Esophagus squamous epithelium (tissue), 5 donors: ENCODE measurements around the gene PLEKHG3. TPM values are rescaled to one million over a fixed set of nuclear protein-coding genes. Genes with fewer than 3 reads are reported as not detected.
A peak's percentile ranks its signal among the peaks of the same experiment; 100 is the strongest.

Experiments
- DNase-seq: peaks from one replicate; lab custom pipeline; 2025; lab: John Stamatoyannopoulos, UW
- H3K27ac ChIP-seq, 4 donors: fragments of 200-600 bp; sonication (generic); one replicate each; pipeline ENCODE4 v1.5.1; 2016 to 2019; ENCODE audit warnings: mild to moderate bottlenecking in 1 of 4
- H3K27me3 ChIP-seq, 4 donors: fragments of 200-600 bp; sonication (generic); 1 replicate in 3 of 4; 2 replicates in 1 of 4; pipeline versions ENCODE4 v1.5.1 to v1.6.0; 2017 to 2021; ENCODE audit warnings: antibody characterized with exemption in 1 of 4
- H3K36me3 ChIP-seq, 3 donors: fragments of 200-600 bp; sonication (generic); one replicate each; pipeline ENCODE4 v1.5.1; 2016 to 2019
- H3K4me1 ChIP-seq, 3 donors: fragments of 200-600 bp; sonication (generic); one replicate each; pipeline ENCODE4 v1.5.1; 2017 to 2019
- H3K4me3 ChIP-seq, 4 donors: fragments of 200-600 bp; sonication (generic); 1 replicate in 3 of 4; 2 replicates in 1 of 4; pipeline ENCODE4 v1.5.1; 2016 to 2019; ENCODE audit warnings: mild to moderate bottlenecking in 2 of 4, moderate library complexity in 1 of 4
- H3K9me3 ChIP-seq, 3 donors: fragments of 200-600 bp; sonication (generic); one replicate each; pipeline ENCODE4 v1.5.1; 2016 to 2019
- POLR2A ChIP-seq, 4 donors: fragments of 450-650 bp; IDR thresholded peaks; one replicate each; pipeline ENCODE4 v1.6.1; 2017; ENCODE audit warnings: antibody characterized with exemption in 4 of 4, mild to moderate bottlenecking in 4 of 4, moderate library complexity in 3 of 4
- WGBS, 2 donors: methylation state at CpG; one replicate each; pipeline ENCODE4 v1.1.5; 2018; 5-methylcytosine and 5-hydroxymethylcytosine counted together
- intact Hi-C: fragments of 100-400 bp; cut with DNase I; formaldehyde crosslinking; loops from one replicate; pipeline ENCODE4 v1.15.0; 2022
- total RNA-seq, 4 donors: library from RNA; depleted of rRNA; stranded (reverse); fragments of >200 nt; gene quantifications; one replicate each; pipeline ENCODE4 v1.1.0, GENCODE V29; 2016
- TF ChIP-seq, protein P1 (sequence below), 6 experiments: fragments of 450-650 bp in 4 of 6; fragments of 200-600 bp in 2 of 6; sonication (generic) in 2 of 6; IDR thresholded peaks; one replicate each; pipeline ENCODE4 v1.5.1; 2016 to 2019; ENCODE audit warnings: antibody characterized with exemption in 6 of 6, mild to moderate bottlenecking in 4 of 6, moderate library complexity in 4 of 6
- donor health status: DM: yes; HTN: yes; CAD: no.

PLEKHG3 gene
- total RNA-seq, 4 donors from 2014 or later, result 44.6 to 87.8 (median 60.8) TPM

DNA sequence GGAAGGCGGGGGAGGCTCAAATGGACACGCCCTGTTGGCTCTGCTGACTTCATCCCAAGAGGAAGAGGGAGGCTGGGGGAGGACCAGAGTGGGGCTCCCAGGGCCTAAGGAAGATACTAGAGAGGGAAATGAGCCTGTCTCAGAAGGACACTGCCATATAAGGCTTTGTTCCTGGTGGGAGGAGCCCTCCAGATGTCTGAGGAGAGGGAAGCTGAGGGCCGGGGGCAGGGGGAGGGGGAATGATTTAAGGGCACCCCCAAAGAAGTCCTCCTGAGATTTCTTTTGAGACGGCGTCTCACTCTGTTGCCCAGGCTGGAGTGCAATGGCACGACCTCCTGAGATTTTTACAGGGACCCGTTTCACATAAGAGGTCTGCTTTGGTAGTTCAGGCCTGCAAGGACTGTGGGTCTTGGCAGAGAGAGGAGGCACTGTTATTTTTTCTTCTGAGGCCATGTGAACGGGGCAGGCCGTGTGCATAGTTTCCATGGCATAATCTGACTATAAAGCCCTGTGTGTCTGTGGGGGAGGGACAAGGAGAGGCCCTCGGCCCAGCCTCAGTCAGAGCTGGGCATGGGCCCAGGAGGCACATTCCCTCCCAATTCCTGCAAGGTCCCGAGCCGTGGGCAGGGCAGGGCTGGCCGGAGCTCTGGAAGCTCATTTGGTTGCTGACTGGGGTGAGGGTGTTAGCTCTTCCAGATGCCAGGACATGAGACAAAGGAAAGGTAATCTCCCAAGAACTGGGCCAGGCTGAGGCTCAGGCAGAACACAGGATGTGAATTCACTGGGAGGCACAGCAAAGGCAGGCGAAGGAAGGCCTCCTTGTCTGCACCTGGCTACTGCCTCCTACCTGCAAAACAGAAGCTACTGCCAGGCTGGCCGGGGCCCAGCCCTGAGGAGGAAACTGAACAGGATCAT lies 22.2 kb upstream of the PLEKHG3 start:
- WGBS, 2 donors, result 18 to 38% methylated on average over 5 to 12 of the region's 15 CpGs
- peak overlapping the region; percentile 84 to 91 (median 88) for H3K27ac ChIP-seq
- no peak for DNase-seq
- H3K27me3 ChIP-seq, result no peaks in the 10 kb centered on the region
- no peaks in the 10 kb centered on the region for H3K36me3 ChIP-seq
- no peak for TF ChIP-seq POLR2A (IDR thresholded peaks at IDR 0.05)
- TF ChIP-seq, protein P1, sequence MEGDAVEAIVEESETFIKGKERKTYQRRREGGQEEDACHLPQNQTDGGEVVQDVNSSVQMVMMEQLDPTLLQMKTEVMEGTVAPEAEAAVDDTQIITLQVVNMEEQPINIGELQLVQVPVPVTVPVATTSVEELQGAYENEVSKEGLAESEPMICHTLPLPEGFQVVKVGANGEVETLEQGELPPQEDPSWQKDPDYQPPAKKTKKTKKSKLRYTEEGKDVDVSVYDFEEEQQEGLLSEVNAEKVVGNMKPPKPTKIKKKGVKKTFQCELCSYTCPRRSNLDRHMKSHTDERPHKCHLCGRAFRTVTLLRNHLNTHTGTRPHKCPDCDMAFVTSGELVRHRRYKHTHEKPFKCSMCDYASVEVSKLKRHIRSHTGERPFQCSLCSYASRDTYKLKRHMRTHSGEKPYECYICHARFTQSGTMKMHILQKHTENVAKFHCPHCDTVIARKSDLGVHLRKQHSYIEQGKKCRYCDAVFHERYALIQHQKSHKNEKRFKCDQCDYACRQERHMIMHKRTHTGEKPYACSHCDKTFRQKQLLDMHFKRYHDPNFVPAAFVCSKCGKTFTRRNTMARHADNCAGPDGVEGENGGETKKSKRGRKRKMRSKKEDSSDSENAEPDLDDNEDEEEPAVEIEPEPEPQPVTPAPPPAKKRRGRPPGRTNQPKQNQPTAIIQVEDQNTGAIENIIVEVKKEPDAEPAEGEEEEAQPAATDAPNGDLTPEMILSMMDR (IDR thresholded peaks at IDR 0.05), result peak in 4 of 6 experiments; percentile 19 to 50 (median 30)
- peaks cover 37 to 59% (median 38%) of the 10 kb centered on the region in 3 donors for H3K4me1 ChIP-seq
- H3K4me3 ChIP-seq, result no peak overlapping the region
- intact Hi-C loops, result no loop called here
- no peaks in the 10 kb centered on the region for H3K9me3 ChIP-seq

DNA sequence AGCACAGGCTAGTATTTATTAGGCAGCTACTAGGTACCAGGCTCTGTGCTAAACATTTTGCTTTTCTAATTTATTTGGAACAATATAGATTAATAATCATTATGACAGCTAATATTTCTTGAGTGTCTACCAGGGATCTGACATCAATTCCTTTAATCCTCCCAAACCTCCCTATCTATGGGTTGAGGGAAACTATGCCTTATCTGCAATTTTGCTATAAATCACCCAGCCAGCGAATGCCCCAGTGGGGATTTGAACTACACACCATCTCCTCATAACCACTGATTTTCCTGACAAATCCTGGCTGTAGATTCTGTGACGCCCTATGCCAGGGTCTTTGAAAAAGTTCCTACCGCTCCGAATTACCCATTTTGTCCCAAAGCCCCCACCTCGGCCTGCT lies 21.4 kb upstream of the PLEKHG3 start:
- Histone ChIP-seq H3K27ac (peak overlapping the region; percentile 84 to 91 (median 88)), H3K9me3 (no peaks in the 10 kb centered on the region), H3K4me1 (peaks cover 37 to 59% (median 38%) of the 10 kb centered on the region in 3 donors), H3K36me3 (no peaks in the 10 kb centered on the region), H3K4me3 (no peak overlapping the region), H3K27me3 (no peaks in the 10 kb centered on the region)
- 82 to 93% methylated on average over 5 of the region's 5 CpGs for WGBS, 2 donors
- TF ChIP-seq POLR2A (IDR thresholded peaks at IDR 0.05), result no peak
- TF ChIP-seq, protein P1 (IDR thresholded peaks at IDR 0.05), result no peak
- intact Hi-C loops, result no loop called here
- no peak for DNase-seq

DNA sequence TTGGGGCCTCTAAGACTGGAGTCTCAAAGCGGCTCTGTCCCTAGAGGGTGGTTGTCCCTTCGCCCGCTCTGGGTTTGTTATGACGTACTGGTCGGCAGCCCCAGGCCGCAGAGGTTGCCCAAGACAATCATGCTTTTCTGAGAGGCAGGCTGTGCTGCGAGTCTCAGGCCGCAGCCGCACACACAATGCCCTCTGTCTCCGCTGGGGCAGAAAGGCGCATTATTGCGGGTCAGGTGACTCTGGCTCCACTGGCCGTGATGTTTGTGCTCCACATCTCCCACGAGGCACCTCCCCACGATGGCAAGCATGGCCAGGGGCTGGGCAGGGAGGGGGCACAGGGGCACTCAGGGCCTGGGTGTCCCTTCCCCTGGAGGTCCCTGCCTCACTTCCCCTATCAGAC lies 21.0 kb upstream of the PLEKHG3 start:
- Histone ChIP-seq H3K4me3 (no peak overlapping the region), H3K9me3 (no peaks in the 10 kb centered on the region), H3K27ac (peak overlapping the region; percentile 84 to 91 (median 88)), H3K36me3 (no peaks in the 10 kb centered on the region), H3K27me3 (no peaks in the 10 kb centered on the region), H3K4me1 (peaks cover 37 to 63% (median 38%) of the 10 kb centered on the region in 3 donors)
- WGBS, 2 donors, result 87 to 96% methylated on average over 5 to 14 of the region's 15 CpGs
- intact Hi-C loops, result no loop called here
- DNase-seq, result no peak
- TF ChIP-seq, protein P1 (IDR thresholded peaks at IDR 0.05), result no peak
- no peak for TF ChIP-seq POLR2A (IDR thresholded peaks at IDR 0.05)

DNA sequence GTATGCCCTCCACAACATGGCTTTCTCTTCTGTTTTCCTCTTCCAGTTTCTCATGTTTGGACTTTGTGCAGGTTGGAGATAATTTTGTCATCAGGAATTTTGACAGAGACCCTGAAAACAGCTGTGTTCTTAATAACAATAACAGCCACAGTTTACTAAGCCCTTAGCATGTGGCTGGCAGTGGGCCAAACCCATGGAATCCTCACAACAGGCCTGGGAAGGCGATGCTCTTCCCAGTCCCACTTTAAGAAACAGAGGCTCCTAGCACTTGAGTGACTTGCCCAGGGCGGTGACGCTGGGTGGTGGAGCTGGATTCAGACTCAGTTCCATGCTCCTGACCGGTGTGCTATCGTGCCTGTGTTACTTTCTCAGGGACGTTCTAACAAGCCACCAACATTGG lies 20.1 kb upstream of the PLEKHG3 start:
- Histone ChIP-seq H3K4me3 (no peak overlapping the region), H3K27ac (peak overlapping the region; percentile 2 to 91 (median 84)), H3K36me3 (no peaks in the 10 kb centered on the region), H3K4me1 (peaks cover 37 to 67% (median 44%) of the 10 kb centered on the region in 3 donors), H3K9me3 (no peaks in the 10 kb centered on the region), H3K27me3 (no peaks in the 10 kb centered on the region)
- TF ChIP-seq POLR2A (IDR thresholded peaks at IDR 0.05), result no peak
- TF ChIP-seq, protein P1 (IDR thresholded peaks at IDR 0.05), result no peak
- WGBS, 2 donors, result 73 to 80% methylated on average over 1 to 6 of the region's 6 CpGs
- no peak for DNase-seq
- intact Hi-C loops, result no loop called here
